Tibial nerve (tissue), 4 donors: ENCODE measurements around the gene ACTR3C.

Source experiments
- CTCF ChIP-seq, 5 experiments: fragments of 200-600 bp in 3 of 5; fragments of 450-650 bp in 2 of 5; sonication (generic) in 3 of 5; IDR thresholded peaks; one replicate each; pipeline ENCODE4 v1.5.1; 2016 to 2019; ENCODE audit warnings: antibody characterized with exemption in 5 of 5, mild to moderate bottlenecking in 3 of 5, moderate library complexity in 2 of 5
- EP300 ChIP-seq, 2 donors: sonication (generic); formaldehyde crosslinking; IDR thresholded peaks; one replicate each; pipeline ENCODE4 v1.6.1; 2017; ENCODE audit warnings: antibody characterized with exemption in 2 of 2, mild to moderate bottlenecking in 1 of 2
- POLR2A ChIP-seq, 2 donors: fragments of 450-650 bp; IDR thresholded peaks; one replicate each; pipeline ENCODE4 v1.6.1; 2017; ENCODE audit warnings: antibody characterized with exemption in 2 of 2, mild to moderate bottlenecking in 2 of 2, moderate library complexity in 2 of 2

GRCh38 chr7:150322114-150322832, 1.1 kb downstream of the ACTR3C start:
- no peak for TF ChIP-seq CTCF (IDR thresholded peaks at IDR 0.05)
- no peak for TF ChIP-seq POLR2A (IDR thresholded peaks at IDR 0.05)
- no peak for TF ChIP-seq EP300 (IDR thresholded peaks at IDR 0.05)
